ENCODE results near the gene MPZL1.

DNA sequence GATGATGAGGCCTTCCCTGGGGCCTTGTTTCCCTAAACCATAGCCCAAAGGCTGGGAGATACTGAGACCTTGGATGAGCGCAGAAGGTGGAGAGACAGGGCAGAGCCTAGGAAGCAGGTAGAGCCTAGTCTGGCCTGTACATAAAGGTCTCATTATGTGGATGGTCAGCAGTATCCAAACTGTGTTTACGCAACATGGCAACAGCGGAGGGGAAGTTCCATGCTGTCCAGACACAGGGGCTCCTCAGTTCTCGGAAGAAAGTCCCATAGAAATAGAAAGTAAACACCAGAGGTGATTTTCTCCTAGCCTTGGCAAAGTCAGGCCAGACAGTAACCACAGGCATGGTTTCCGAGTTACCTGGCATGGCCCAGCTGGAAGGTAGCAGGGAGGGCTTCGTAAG, 42.1 kb upstream of the MPZL1 start:
- TF ChIP-seq, protein P1, sequence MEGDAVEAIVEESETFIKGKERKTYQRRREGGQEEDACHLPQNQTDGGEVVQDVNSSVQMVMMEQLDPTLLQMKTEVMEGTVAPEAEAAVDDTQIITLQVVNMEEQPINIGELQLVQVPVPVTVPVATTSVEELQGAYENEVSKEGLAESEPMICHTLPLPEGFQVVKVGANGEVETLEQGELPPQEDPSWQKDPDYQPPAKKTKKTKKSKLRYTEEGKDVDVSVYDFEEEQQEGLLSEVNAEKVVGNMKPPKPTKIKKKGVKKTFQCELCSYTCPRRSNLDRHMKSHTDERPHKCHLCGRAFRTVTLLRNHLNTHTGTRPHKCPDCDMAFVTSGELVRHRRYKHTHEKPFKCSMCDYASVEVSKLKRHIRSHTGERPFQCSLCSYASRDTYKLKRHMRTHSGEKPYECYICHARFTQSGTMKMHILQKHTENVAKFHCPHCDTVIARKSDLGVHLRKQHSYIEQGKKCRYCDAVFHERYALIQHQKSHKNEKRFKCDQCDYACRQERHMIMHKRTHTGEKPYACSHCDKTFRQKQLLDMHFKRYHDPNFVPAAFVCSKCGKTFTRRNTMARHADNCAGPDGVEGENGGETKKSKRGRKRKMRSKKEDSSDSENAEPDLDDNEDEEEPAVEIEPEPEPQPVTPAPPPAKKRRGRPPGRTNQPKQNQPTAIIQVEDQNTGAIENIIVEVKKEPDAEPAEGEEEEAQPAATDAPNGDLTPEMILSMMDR (conservative IDR thresholded peaks at IDR 0.05), result no peak
- no peak for TF ChIP-seq ZFX (IDR thresholded peaks at IDR 0.05)

Data from C4-2B (cell line).